Peyer's patch (tissue), 4 donors: ENCODE results near the gene ARFIP1.

Experiments
- CTCF ChIP-seq, 6 experiments: fragments of 450-650 bp in 4 of 6; fragments of 200-600 bp in 2 of 6; sonication (generic) in 1 of 6; IDR thresholded peaks; one replicate each; pipeline ENCODE4 v1.5.1; 2017 to 2019; ENCODE audit warnings: antibody characterized with exemption in 6 of 6, mild to moderate bottlenecking in 3 of 6, moderate library complexity in 1 of 6
- POLR2A ChIP-seq, 2 donors: fragments of 450-650 bp; IDR thresholded peaks; one replicate each; pipeline ENCODE4 v1.5.1; 2017; ENCODE audit warnings: antibody characterized with exemption in 2 of 2, mild to moderate bottlenecking in 2 of 2, moderate library complexity in 2 of 2

GRCh38 chr4:152881974-152882373 lies 102.2 kb downstream of the ARFIP1 start:
- TF ChIP-seq POLR2A (IDR thresholded peaks at IDR 0.05): no peak
- TF ChIP-seq CTCF (IDR thresholded peaks at IDR 0.05): no peak
